ENCODE data around the gene CNTFR. TPM values are rescaled to one million over a fixed set of nuclear protein-coding genes. Genes with fewer than 3 reads are reported as not detected.

CNTFR gene
- total and polyA plus RNA-seq, 2 donors, result 5.6 to 11.5 TPM

GRCh38 chr9:34564617-34565016, 24.9 kb downstream of the CNTFR start:
- H3K36me3 ChIP-seq (ENCODE audit: insufficient read depth), result no peaks in the 10 kb centered on the region
- H3K27ac ChIP-seq (ENCODE audit: low read depth), result no peak overlapping the region
- H3K4me1 ChIP-seq (ENCODE audit: insufficient read depth), result no peaks in the 10 kb centered on the region
- H3K4me3 ChIP-seq (ENCODE audit: low read depth, low read length), result no peak overlapping the region
- DNase-seq (ENCODE audit: extremely low spot score), result no peak
- WGBS, result 94% methylated on average over 16 of the region's 16 CpGs

DNA sequence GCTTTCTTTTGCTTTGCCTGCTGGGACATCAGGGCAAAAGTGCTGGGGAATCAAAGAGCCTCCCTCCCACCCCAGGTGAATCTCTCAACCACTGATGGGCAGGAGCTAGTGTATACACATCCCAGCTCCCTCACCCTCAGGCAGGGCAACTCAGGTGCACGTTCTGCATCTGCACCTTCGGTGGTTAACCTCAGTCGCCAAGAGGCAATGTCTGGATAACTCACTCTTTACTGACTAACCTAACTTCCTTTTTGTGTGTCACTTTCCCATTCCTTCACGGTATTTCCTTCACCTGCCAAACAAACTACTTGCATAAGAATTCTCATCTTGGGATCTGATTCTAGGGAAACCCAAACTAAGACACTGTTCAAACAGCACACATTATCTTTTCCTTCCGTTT, 26.3 kb downstream of the CNTFR start:
- Histone ChIP-seq H3K27ac (ENCODE audit: low read depth) (no peak overlapping the region), H3K4me3 (ENCODE audit: low read depth, low read length) (no peak overlapping the region), H3K36me3 (ENCODE audit: insufficient read depth) (no peaks in the 10 kb centered on the region), H3K4me1 (ENCODE audit: insufficient read depth) (no peaks in the 10 kb centered on the region)
- 87% methylated on average over 5 of the region's 5 CpGs for WGBS
- no peak for DNase-seq (ENCODE audit: extremely low spot score)

GRCh38 chr9:34562135-34562745, 27.3 kb downstream of the CNTFR start:
- no peak overlapping the region for H3K27ac ChIP-seq (ENCODE audit: low read depth)
- WGBS, result 91% methylated on average over 7 of the region's 7 CpGs
- H3K36me3 ChIP-seq (ENCODE audit: insufficient read depth), result no peaks in the 10 kb centered on the region
- H3K4me1 ChIP-seq (ENCODE audit: insufficient read depth), result no peaks in the 10 kb centered on the region
- DNase-seq (ENCODE audit: extremely low spot score), result no peak
- H3K4me3 ChIP-seq (ENCODE audit: low read depth, low read length), result no peak overlapping the region

DNA sequence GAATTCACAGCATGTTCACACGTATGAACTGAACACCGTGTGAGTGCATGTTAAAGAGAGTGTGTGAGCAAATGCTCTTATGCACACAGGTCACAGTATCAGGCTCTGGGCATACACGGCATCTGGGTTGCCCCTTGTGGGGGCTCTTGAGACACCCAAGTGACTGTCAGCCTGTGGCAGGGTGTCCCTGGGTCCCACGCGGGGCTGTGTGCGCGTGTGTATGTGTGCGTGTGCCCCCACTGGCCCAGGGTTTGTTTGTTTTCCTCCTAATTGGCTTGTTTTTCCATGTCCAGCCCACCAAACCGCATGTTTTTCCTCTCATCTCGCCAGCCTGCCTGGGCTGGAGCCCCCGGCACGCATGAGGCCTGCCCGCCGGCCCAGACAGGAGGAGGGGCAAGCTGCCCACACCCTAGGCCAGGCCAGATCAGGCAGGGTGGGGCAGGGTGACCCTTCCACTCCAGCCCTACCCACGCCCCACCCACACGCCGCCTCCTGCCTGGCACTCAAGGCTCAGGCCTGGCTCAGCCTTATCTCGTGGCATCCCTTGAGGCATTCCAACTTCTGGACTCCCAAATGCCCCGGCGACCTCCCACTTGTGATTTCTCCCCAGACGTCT, 28.8 kb downstream of the CNTFR start:
- DNase-seq (ENCODE audit: extremely low spot score), result no peak
- WGBS, result 69% methylated on average over 21 of the region's 21 CpGs

DNA sequence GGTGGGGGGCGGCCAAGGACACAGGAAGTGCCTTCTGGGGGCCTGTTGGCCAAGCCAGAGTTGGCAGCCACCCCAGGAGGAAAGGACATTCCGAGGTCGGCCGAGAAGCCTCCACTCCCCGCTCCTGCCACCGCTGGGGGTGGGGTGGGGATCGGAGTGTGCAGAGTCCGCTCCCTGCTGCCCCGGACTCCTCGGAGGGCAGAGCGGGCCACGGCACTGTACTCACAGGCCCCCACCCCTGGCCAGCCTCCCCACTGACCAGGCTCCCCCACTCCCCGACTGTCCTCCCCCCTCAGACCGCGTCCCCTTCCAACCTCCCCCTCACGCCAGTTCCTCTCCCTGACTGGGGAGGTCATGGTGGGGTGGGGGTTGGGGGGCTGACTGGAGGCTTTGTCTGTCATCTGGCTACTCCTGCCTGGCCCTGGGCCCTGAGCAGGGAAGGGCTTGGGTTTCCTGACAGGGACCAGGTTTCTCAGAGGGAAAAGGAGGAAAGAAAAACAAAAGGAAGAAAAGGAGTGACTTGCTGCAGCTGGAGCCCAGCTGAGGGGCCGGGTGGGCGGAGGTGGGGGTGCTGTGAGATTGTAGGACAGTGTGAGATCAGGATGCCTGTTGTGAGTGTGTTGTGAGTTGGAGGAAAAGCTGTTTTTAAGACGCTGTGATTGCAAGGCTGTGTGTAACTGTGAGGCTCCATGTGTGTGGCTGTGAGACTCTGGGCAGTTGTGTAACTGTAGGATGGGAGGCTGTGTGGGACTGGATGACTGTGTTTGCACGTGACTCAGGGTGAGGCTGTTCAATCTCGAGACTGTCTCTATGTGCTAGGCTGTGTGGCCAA, 29.7 kb downstream of the CNTFR start:
- 14% methylated on average over 21 of the region's 21 CpGs for WGBS
- no peak overlapping the region for H3K27ac ChIP-seq (ENCODE audit: low read depth)
- no peak for DNase-seq (ENCODE audit: extremely low spot score)

More for the DNA sequence above, 28.8 kb downstream of the CNTFR start:
- H3K36me3 ChIP-seq (ENCODE audit: insufficient read depth), result no peaks in the 10 kb centered on the region
- H3K27ac ChIP-seq (ENCODE audit: low read depth), result no peak overlapping the region
- H3K4me3 ChIP-seq (ENCODE audit: low read depth, low read length), result no peak overlapping the region
- H3K4me1 ChIP-seq (ENCODE audit: insufficient read depth), result no peaks in the 10 kb centered on the region

DNA sequence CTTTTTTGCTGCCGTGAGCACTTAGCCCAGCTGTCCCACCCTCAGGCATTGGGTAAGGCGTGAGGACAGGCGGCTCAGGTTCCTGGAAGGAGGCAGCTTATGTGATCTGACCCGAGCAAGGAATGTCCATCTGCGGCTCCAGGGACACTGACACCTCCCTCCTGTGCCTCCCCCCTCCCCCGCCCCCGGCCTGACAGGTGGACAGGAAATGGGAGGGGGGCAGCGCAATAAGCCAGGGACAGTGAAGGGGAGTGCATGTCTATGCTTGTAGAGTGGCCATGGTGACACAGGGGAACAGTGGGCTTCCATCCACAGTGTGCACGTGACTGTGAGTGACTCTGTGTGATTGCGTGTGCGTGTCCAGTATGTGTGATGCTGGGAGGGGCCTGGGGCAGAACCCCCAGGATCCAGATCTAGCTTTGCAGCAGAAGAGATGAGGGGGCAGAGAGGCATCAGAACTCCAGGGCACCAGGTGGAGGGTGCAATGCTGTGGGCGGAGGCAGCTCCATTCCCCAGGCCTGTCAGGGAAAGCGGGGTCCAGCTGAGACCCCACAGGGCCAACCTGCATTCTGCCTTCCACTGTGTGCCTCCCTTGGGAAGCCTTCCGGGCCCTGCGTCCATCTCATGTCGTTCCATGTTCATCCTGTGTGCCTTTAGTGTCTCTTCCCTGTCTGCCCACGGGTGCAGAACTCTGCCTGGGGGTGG, 30.5 kb downstream of the CNTFR start:
- Histone ChIP-seq H3K36me3 (ENCODE audit: insufficient read depth) (no peaks in the 10 kb centered on the region), H3K4me3 (ENCODE audit: low read depth, low read length) (no peak overlapping the region), H3K4me1 (ENCODE audit: insufficient read depth) (no peaks in the 10 kb centered on the region), H3K27ac (ENCODE audit: low read depth) (no peak overlapping the region)
- 62% methylated on average over 17 of the region's 17 CpGs for WGBS
- DNase-seq (ENCODE audit: extremely low spot score), result no peak

More for the DNA sequence above, 29.7 kb downstream of the CNTFR start:
- Histone ChIP-seq H3K36me3 (ENCODE audit: insufficient read depth) (no peaks in the 10 kb centered on the region), H3K4me3 (ENCODE audit: low read depth, low read length) (peak overlapping the region; percentile 2), H3K4me1 (ENCODE audit: insufficient read depth) (no peaks in the 10 kb centered on the region)

- DNase-seq (ENCODE audit: extremely low spot score), result no peak
- no peaks in the 10 kb centered on the region for H3K36me3 ChIP-seq (ENCODE audit: insufficient read depth)
- H3K4me3 ChIP-seq (ENCODE audit: low read depth, low read length), result no peak overlapping the region
- no peaks in the 10 kb centered on the region for H3K4me1 ChIP-seq (ENCODE audit: insufficient read depth)
- H3K27ac ChIP-seq (ENCODE audit: low read depth), result no peak overlapping the region
- WGBS, result 88% methylated on average over 9 of the region's 9 CpGs
Measured at GRCh38 chr9:34558364-34558763, 31.2 kb downstream of the CNTFR start.

GRCh38 chr9:34557426-34558321, 31.9 kb downstream of the CNTFR start:
- 72% methylated on average over 19 of the region's 19 CpGs for WGBS
- Histone ChIP-seq H3K36me3 (ENCODE audit: insufficient read depth) (no peaks in the 10 kb centered on the region), H3K4me3 (ENCODE audit: low read depth, low read length) (no peak overlapping the region), H3K27ac (ENCODE audit: low read depth) (no peak overlapping the region), H3K4me1 (ENCODE audit: insufficient read depth) (no peaks in the 10 kb centered on the region)
- no peak for DNase-seq (ENCODE audit: extremely low spot score)

GRCh38 chr9:34556949-34557348, 32.6 kb downstream of the CNTFR start:
- Histone ChIP-seq H3K4me1 (ENCODE audit: insufficient read depth) (no peaks in the 10 kb centered on the region), H3K36me3 (ENCODE audit: insufficient read depth) (no peaks in the 10 kb centered on the region), H3K27ac (ENCODE audit: low read depth) (no peak overlapping the region), H3K4me3 (ENCODE audit: low read depth, low read length) (no peak overlapping the region)
- DNase-seq (ENCODE audit: extremely low spot score), result no peak
- 76% methylated on average over 6 of the region's 6 CpGs for WGBS

DNA sequence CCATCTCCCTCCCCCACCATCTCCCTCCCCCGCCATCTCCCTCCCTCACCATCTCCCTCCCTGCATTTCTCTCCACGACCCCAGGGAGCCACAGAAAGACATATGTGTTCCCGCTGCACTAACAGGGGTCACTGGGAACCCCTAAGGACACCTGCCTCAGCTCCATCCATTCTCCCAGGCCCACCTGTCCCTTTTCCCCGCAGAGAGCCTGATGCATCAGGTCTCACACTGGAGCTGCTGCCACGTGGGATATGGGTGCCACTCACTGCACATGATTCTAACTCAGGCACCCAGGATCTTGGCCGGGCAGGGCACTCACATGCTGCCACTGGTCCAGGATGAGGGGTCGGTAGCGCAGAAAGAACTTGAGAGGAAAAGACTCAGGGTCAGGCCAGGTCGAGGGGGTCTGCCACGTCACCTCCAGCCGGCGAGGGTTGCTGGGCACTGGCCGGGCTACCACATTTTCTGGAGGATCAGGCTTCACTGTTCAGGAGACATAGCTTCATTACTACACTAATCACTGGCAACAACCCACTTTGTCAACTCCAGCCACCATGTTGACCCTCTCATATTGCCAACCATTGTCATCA, 33.5 kb downstream of the CNTFR start:
- Histone ChIP-seq H3K4me3 (ENCODE audit: low read depth, low read length) (no peak overlapping the region), H3K27ac (ENCODE audit: low read depth) (no peak overlapping the region), H3K4me1 (ENCODE audit: insufficient read depth) (no peaks in the 10 kb centered on the region), H3K36me3 (ENCODE audit: insufficient read depth) (no peaks in the 10 kb centered on the region)
- no peak for DNase-seq (ENCODE audit: extremely low spot score)
- WGBS, result 95% methylated on average over 13 of the region's 13 CpGs

GRCh38 chr9:34555500-34555899, 34.0 kb downstream of the CNTFR start:
- no peak for DNase-seq (ENCODE audit: extremely low spot score)
- H3K4me1 ChIP-seq (ENCODE audit: insufficient read depth), result no peaks in the 10 kb centered on the region
- WGBS, result 85% methylated on average over 5 of the region's 5 CpGs

GRCh38 chr9:34555002-34555348, 34.5 kb downstream of the CNTFR start:
- no peaks in the 10 kb centered on the region for H3K4me1 ChIP-seq (ENCODE audit: insufficient read depth)
- no peak overlapping the region for H3K4me3 ChIP-seq (ENCODE audit: low read depth, low read length)
- DNase-seq (ENCODE audit: extremely low spot score), result no peak
- H3K36me3 ChIP-seq (ENCODE audit: insufficient read depth), result no peaks in the 10 kb centered on the region
- 44% methylated on average over 23 of the region's 23 CpGs for WGBS
- H3K27ac ChIP-seq (ENCODE audit: low read depth), result no peak overlapping the region

More at GRCh38 chr9:34555500-34555899, 34.0 kb downstream of the CNTFR start:
- H3K4me3 ChIP-seq (ENCODE audit: low read depth, low read length), result no peak overlapping the region
- no peak overlapping the region for H3K27ac ChIP-seq (ENCODE audit: low read depth)
- H3K36me3 ChIP-seq (ENCODE audit: insufficient read depth), result no peaks in the 10 kb centered on the region

Data from urinary bladder (tissue), 4 donors.